Fibroblast of mammary gland (primary cell): Measurements from ENCODE around the gene JMJD4.

Experiments used
- DNase-seq: peaks from one replicate; pipeline ENCODE4 v3.0.0-alpha.2; 2010; ENCODE audit warnings: low read depth
- H3K4me3 ChIP-seq: 2 replicates; pipeline ENCODE4 v1.5.1; 2011; ENCODE audit warnings: low read depth, mild to moderate bottlenecking, low read length, moderate library complexity; ENCODE audit not compliant: control insufficient read depth
- TF ChIP-seq, protein P1 (sequence below): conservative IDR thresholded peaks from 2 replicates; pipeline ENCODE4 v1.5.1; 2011; ENCODE audit warnings: low read depth, low read length, inconsistent platforms; ENCODE audit not compliant: control insufficient read depth, insufficient read depth

The JMJD4 gene

DNA sequence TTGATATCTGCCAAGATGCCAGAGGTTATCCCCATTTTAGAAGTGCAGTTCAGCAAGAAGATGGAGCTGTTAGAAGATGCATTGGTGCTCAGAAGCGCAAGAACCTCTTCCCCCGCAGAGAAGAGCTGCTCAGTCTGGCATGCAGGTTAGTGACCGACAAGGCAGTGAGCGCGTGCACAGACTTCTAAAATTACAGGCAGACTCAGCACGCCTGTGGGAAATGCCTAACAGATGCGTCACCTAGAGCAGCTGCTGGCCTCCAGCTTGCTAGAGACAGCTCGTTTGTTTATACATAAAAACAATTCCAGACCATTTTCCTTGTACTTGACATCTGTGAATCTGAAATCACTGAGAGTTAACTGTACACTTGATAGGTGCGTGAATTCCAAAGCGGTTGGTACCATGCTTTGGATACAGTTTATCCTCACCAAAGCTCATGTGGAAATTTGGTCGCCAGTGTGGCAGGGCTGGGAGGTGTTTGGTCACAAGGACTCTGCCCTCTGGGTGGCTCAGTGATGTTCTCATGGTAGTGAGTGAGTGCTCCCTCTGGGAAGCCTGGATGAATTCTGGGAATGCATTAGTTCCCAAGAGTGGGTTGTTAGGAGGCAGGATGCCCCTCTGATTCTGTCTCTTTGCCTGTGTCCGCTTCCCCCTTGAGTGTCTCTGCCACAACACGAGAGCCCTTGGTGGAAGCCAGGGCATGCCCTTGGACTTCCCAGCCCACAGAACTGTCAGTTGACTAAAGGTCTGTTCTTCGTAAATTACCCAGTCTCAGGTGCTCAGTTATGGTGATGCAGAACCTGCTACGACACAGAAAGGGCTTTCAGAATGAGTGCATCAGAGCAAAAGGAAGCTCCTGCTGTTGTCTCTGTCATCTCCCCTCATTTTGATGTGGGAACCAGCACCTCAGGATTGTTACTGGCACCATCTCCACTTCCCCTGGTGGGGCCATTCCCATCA lies 24.5 kb upstream of the JMJD4 start:
- DNase-seq, result peak; percentile 97
- no peak overlapping the region for H3K4me3 ChIP-seq
- TF ChIP-seq, protein P1, sequence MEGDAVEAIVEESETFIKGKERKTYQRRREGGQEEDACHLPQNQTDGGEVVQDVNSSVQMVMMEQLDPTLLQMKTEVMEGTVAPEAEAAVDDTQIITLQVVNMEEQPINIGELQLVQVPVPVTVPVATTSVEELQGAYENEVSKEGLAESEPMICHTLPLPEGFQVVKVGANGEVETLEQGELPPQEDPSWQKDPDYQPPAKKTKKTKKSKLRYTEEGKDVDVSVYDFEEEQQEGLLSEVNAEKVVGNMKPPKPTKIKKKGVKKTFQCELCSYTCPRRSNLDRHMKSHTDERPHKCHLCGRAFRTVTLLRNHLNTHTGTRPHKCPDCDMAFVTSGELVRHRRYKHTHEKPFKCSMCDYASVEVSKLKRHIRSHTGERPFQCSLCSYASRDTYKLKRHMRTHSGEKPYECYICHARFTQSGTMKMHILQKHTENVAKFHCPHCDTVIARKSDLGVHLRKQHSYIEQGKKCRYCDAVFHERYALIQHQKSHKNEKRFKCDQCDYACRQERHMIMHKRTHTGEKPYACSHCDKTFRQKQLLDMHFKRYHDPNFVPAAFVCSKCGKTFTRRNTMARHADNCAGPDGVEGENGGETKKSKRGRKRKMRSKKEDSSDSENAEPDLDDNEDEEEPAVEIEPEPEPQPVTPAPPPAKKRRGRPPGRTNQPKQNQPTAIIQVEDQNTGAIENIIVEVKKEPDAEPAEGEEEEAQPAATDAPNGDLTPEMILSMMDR, result no peak

DNA sequence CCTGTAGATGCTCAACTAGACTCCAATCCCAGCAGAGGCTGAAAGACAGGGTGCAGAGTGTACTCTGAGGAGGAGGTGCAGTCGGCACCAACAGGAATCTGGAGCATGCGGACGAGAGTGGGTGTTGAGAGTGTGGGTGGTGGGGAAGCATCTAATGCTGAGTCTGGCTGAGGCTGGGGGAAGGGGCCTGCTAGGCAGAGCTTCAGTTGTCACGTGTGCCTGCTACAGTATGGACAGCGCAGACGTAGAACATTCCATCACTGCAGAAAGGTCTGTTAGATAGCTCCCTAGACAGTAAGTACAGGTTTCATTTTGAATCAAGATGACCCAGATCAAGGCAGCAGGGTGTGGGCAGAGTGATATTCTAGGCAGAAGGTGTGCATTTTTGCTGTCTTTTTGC lies 23.3 kb upstream of the JMJD4 start:
- TF ChIP-seq, protein P1, result no peak
- no peak for DNase-seq

DNA sequence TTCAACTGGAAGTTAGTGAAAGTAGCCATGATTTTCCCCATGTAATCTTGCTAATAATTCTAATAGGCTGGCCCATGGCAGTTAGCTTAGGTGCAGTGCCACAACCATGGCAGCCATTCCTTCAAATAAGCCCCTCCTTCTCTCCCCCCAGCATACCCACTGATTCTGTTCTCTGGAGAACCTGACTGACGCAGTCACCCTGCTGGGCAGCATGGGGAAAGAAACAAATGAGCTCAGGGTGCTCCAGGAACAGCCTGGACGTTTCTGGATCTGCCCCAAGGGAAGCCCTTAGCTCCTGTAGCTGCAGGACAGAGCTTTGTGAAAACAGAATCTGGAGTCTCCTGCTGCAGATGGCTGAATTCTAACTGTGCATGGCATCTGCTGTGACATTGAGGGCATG lies 22.7 kb upstream of the JMJD4 start:
- DNase-seq, result no peak
- no peak overlapping the region for H3K4me3 ChIP-seq
- TF ChIP-seq, protein P1, result no peak

More for the DNA sequence above, 23.3 kb upstream of the JMJD4 start:
- no peak overlapping the region for H3K4me3 ChIP-seq

- DNase-seq, result peak; percentile 44
- no peak overlapping the region for H3K4me3 ChIP-seq
- TF ChIP-seq, protein P1, result no peak
These were observed 21.3 kb upstream of the JMJD4 start for GRCh38 chr1:227756172-227756959.

- TF ChIP-seq, protein P1, result no peak
- no peak overlapping the region for H3K4me3 ChIP-seq
- no peak for DNase-seq
These were observed 19.9 kb upstream of the JMJD4 start for GRCh38 chr1:227754958-227755357.

- TF ChIP-seq, protein P1, result no peak
- no peak overlapping the region for H3K4me3 ChIP-seq
- DNase-seq, result peak; percentile 55
These were observed 19.1 kb upstream of the JMJD4 start for GRCh38 chr1:227753999-227754711.
